Neural cell (in vitro differentiated cells): Measurements from ENCODE around the gene SLC44A5.

Experiments used
- EP300 ChIP-seq: fragments of 450-650 bp; conservative IDR thresholded peaks from 2 replicates; pipeline ENCODE4 v1.6.1; 2014; ENCODE audit warnings: antibody characterized with exemption, mild to moderate bottlenecking, moderate library complexity; ENCODE audit not compliant: poor library complexity, severe bottlenecking
- EZH2 ChIP-seq: fragments of 200-600, 300-800 bp; shearing (Covaris generic), sonication (generic); IDR thresholded peaks from 2 replicates; pipeline ENCODE4 v1.6.1; 2014; ENCODE audit warnings: antibody characterized with exemption, low read length, borderline replicate concordance, mild to moderate bottlenecking; ENCODE audit not compliant: insufficient read depth, poor library complexity, severe bottlenecking
- MXI1 ChIP-seq: fragments of 450-650 bp; conservative IDR thresholded peaks from 2 replicates; pipeline ENCODE4 v1.6.1; 2014; ENCODE audit warnings: antibody characterized with exemption, mild to moderate bottlenecking; ENCODE audit not compliant: poor library complexity, severe bottlenecking
- POLR2AphosphoS5 ChIP-seq: IDR thresholded peaks from 2 replicates; pipeline ENCODE4 v1.6.1; 2012
- REST ChIP-seq: IDR thresholded peaks from 2 replicates; pipeline ENCODE4 v1.6.1; 2012; ENCODE audit warnings: borderline replicate concordance
- TAF1 ChIP-seq: IDR thresholded peaks from 2 replicates; pipeline ENCODE4 v1.6.1; 2012; ENCODE audit warnings: low read depth
- TF ChIP-seq, protein P1 (sequence below): fragments of 450-650 bp; IDR thresholded peaks from 2 replicates; pipeline ENCODE4 v1.5.1; 2014; ENCODE audit warnings: antibody characterized with exemption, mild to moderate bottlenecking, moderate library complexity; ENCODE audit not compliant: poor library complexity, severe bottlenecking

DNA sequence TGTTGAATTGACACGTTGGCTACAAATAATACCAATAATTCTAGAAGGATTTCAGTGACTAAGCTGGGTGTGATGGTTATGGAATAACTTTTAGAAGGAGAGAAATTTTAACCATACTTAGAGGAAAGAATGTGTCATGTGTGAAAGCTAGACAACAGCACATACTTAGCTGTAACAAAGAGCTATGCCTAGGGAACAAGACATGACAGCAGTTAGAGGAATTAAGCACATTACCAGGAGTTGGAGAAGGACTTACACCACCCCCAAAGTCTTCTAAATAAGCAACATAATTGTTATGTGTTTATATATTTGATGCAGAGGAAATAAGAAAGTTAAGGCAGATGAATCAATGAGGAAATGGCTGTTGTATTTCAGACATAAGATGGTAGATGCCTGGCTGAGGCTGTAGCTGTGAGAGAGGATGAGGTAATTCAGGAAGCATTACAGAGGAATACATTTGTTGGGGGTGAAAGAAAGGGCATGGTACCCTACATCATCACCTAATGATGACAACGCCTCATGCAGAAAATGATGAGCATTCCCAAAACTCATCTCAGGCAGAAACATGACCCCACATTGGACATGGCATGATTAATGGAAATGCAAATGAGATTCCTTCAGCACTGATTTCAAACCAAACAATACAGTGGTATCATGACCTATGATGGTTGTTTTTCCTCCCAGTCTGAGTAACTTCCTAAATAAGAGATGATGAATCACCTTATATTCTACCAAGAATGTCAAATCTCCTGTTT is 265.2 kb downstream of the SLC44A5 start:
- TF ChIP-seq, protein P1, sequence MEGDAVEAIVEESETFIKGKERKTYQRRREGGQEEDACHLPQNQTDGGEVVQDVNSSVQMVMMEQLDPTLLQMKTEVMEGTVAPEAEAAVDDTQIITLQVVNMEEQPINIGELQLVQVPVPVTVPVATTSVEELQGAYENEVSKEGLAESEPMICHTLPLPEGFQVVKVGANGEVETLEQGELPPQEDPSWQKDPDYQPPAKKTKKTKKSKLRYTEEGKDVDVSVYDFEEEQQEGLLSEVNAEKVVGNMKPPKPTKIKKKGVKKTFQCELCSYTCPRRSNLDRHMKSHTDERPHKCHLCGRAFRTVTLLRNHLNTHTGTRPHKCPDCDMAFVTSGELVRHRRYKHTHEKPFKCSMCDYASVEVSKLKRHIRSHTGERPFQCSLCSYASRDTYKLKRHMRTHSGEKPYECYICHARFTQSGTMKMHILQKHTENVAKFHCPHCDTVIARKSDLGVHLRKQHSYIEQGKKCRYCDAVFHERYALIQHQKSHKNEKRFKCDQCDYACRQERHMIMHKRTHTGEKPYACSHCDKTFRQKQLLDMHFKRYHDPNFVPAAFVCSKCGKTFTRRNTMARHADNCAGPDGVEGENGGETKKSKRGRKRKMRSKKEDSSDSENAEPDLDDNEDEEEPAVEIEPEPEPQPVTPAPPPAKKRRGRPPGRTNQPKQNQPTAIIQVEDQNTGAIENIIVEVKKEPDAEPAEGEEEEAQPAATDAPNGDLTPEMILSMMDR = no peak
- TF ChIP-seq TAF1 (no peak), POLR2AphosphoS5 (no peak), EZH2 (no peak), MXI1 (no peak), REST (no peak), EP300 (no peak)
